WTC11 (cell line): Measurements from ENCODE around the gene CLCN4. TPM values are rescaled to one million over a fixed set of nuclear protein-coding genes. Genes with fewer than 3 reads are reported as not detected.

Source experiments
- ATAC-seq: fragments of 200-7000 bp; cut with Tn5 transposase; 2 replicates; pipeline ENCODE4 v1.10.0; 2021; ENCODE audit warnings: mild to moderate bottlenecking, moderate library complexity
- CTCF ChIA-PET: fragments of 300-600 bp; sonication (Branson Sonifier 250); formaldehyde crosslinking; loops from one replicate; lab custom pipeline; 2021; ENCODE audit warnings: antibody characterized with exemption; lab: Charles Lee
- POLR2A ChIA-PET: fragments of 350-600 bp; sonication (Branson Sonifier 250); formaldehyde crosslinking; loops from one replicate; lab custom pipeline; 2021; ENCODE audit warnings: antibody characterized with exemption; lab: Charles Lee
- DNase-seq: peaks from one replicate; pipeline ENCODE4 v3.0.0; 2021; ENCODE audit warnings: low spot score
- H3K27ac Mint-ChIP-seq: 2 replicates; pipeline ENCODE4 v1.8.0; 2021; ENCODE audit warnings: mixed read lengths
- H3K27me3 Mint-ChIP-seq: 2 replicates; pipeline ENCODE4 v1.8.0; 2021; ENCODE audit warnings: low read depth, mild to moderate bottlenecking, moderate library complexity, mixed read lengths
- H3K36me3 Mint-ChIP-seq: 2 replicates; pipeline ENCODE4 v1.8.0; 2021; ENCODE audit warnings: mixed read lengths
- H3K4me1 Mint-ChIP-seq: 2 replicates; pipeline ENCODE4 v1.8.0; 2022; ENCODE audit warnings: mixed read lengths
- H3K4me3 Mint-ChIP-seq: 2 replicates; pipeline ENCODE4 v1.8.0; 2021; ENCODE audit warnings: mild to moderate bottlenecking, moderate library complexity, mixed read lengths
- H3K9me3 Mint-ChIP-seq: 2 replicates; pipeline ENCODE4 v1.8.0; 2021; ENCODE audit warnings: mixed read lengths
- ATF1 ChIP-seq: sonication (generic); formaldehyde crosslinking; IDR thresholded peaks from 2 replicates; pipeline ENCODE4 v1.8.1; 2023; ENCODE audit warnings: mild to moderate bottlenecking, moderate library complexity, missing genetic modification reagents
- CBFB ChIP-seq: sonication (generic); formaldehyde crosslinking; IDR thresholded peaks from 2 replicates; pipeline ENCODE4 v1.8.1; 2022; ENCODE audit warnings: mild to moderate bottlenecking, low read depth, missing genetic modification reagents
- CREM ChIP-seq: sonication (generic); formaldehyde crosslinking; IDR thresholded peaks from 2 replicates; pipeline ENCODE4 v1.8.1; 2022; ENCODE audit warnings: mild to moderate bottlenecking, missing genetic modification reagents, moderate library complexity
- FOXK1 ChIP-seq: sonication (generic); formaldehyde crosslinking; IDR thresholded peaks from 2 replicates; pipeline ENCODE4 v1.8.0; 2022; ENCODE audit warnings: mild to moderate bottlenecking, moderate library complexity, missing genetic modification reagents
- FOXP1 ChIP-seq: sonication (generic); formaldehyde crosslinking; IDR thresholded peaks from 2 replicates; pipeline ENCODE4 v1.8.0; 2022; ENCODE audit warnings: missing genetic modification reagents, mild to moderate bottlenecking, moderate library complexity, borderline replicate concordance
- GTF2I ChIP-seq: fragments of 250-450 bp; sonication (Bioruptor Pico); conservative IDR thresholded peaks from 2 replicates; pipeline ENCODE4 v1.4.0; 2021; ENCODE audit warnings: mild to moderate bottlenecking
- JUN ChIP-seq: sonication (generic); formaldehyde crosslinking; IDR thresholded peaks from 2 replicates; pipeline ENCODE4 v1.8.0; 2023; ENCODE audit warnings: mild to moderate bottlenecking, missing genetic modification reagents
- KAT7 ChIP-seq: sonication (generic); formaldehyde crosslinking; IDR thresholded peaks from 2 replicates; pipeline ENCODE4 v1.8.1; 2023; ENCODE audit warnings: missing genetic modification reagents, mild to moderate bottlenecking, borderline replicate concordance
- NR1H2 ChIP-seq: sonication (generic); formaldehyde crosslinking; IDR thresholded peaks from 2 replicates; pipeline ENCODE4 v1.9.0; 2021; ENCODE audit warnings: mild to moderate bottlenecking, moderate library complexity, missing genetic modification reagents
- USF2 ChIP-seq: sonication (generic); formaldehyde crosslinking; IDR thresholded peaks from 2 replicates; pipeline ENCODE4 v1.8.1; 2023; ENCODE audit warnings: mild to moderate bottlenecking, missing genetic modification reagents, moderate library complexity
- ZBTB21 ChIP-seq: sonication (generic); formaldehyde crosslinking; IDR thresholded peaks from 2 replicates; pipeline ENCODE4 v1.8.1; 2023; ENCODE audit warnings: mild to moderate bottlenecking, missing genetic modification reagents, borderline replicate concordance
- ZMAT4 ChIP-seq: fragments of 250-450 bp; sonication (Bioruptor Pico); IDR thresholded peaks from 2 replicates; pipeline ENCODE4 v1.9.0; 2021; ENCODE audit warnings: mild to moderate bottlenecking
- ZNF121 ChIP-seq: sonication (generic); formaldehyde crosslinking; IDR thresholded peaks from 2 replicates; pipeline ENCODE4 v1.8.0; 2023; ENCODE audit warnings: missing genetic modification reagents
- ZNF219 ChIP-seq: sonication (generic); formaldehyde crosslinking; IDR thresholded peaks from 2 replicates; pipeline ENCODE4 v1.8.0; 2023; ENCODE audit warnings: missing genetic modification reagents, mild to moderate bottlenecking, borderline replicate concordance
- ZNF416 ChIP-seq: fragments of 250-450 bp; sonication (Bioruptor Pico); IDR thresholded peaks from 2 replicates; pipeline ENCODE4 v1.9.0; 2021; ENCODE audit warnings: mild to moderate bottlenecking, inconsistent platforms
- total RNA-seq: library from RNA; stranded (reverse); gene quantifications from 3 replicates; pipeline ENCODE4 v1.2.3, GENCODE V29; 2021
- TF ChIP-seq, protein P1 (sequence below): sonication (generic); formaldehyde crosslinking; IDR thresholded peaks from 2 replicates; pipeline ENCODE4 v1.8.0; 2022; ENCODE audit warnings: missing genetic modification reagents
- TF ChIP-seq, protein P2 (sequence below): fragments of 250-450 bp; sonication (Bioruptor Pico); IDR thresholded peaks from 2 replicates; pipeline ENCODE4 v1.9.0; 2021; ENCODE audit warnings: mild to moderate bottlenecking, borderline replicate concordance
- TF ChIP-seq, protein P3 (sequence below): sonication (generic); formaldehyde crosslinking; IDR thresholded peaks from 2 replicates; pipeline ENCODE4 v1.8.1; 2023; ENCODE audit warnings: mild to moderate bottlenecking, missing genetic modification reagents, borderline replicate concordance
- TF ChIP-seq, protein P4 (sequence below): sonication (generic); formaldehyde crosslinking; IDR thresholded peaks from 2 replicates; pipeline ENCODE4 v1.8.0; 2023; ENCODE audit warnings: missing genetic modification reagents
- TF ChIP-seq, protein P5 (sequence below): sonication (generic); formaldehyde crosslinking; IDR thresholded peaks from 2 replicates; pipeline ENCODE4 v1.8.0; 2023; ENCODE audit warnings: mild to moderate bottlenecking, missing genetic modification reagents

Gene CLCN4
- total RNA-seq, 1 experiment from 2014 or later = 8.9 TPM

DNA sequence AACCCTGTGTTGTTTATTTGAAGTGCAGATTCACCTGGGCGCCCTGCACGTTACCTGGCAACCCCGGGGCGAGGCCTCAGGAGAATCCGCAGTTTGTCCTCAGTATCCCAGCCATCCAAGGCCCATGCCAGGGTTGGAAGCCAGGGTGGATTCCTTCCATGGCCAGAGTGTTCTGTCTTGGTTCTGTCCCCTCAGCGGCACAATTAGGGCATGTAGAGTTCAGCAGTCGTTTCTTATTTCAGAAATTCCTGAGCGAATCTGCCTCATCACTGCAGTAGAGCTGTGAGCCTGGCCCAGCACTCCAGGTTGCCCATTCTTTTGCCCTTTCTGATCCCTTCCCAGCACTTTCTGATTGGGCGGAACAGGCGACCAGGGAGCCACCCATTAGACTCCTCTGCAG, 29.9 kb upstream of the CLCN4 start:
- peaks cover under 1% of the 10 kb centered on the region for H3K9me3 Mint-ChIP-seq
- H3K4me3 Mint-ChIP-seq = no peak overlapping the region
- ChIA-PET POLR2A (no interaction called here), CTCF (no interaction called here)
- peaks cover 52% of the 10 kb centered on the region for H3K36me3 Mint-ChIP-seq
- DNase-seq (no peak), ATAC-seq (no peak)
- H3K27ac Mint-ChIP-seq = no peak overlapping the region
- TF ChIP-seq CBFB (CRISPR knock-in tag) = no peak
- TF ChIP-seq USF2 (CRISPR knock-in tag) = no peak
- no peak for TF ChIP-seq ATF1
- TF ChIP-seq CREM (CRISPR knock-in tag) = no peak
- TF ChIP-seq, protein P1, sequence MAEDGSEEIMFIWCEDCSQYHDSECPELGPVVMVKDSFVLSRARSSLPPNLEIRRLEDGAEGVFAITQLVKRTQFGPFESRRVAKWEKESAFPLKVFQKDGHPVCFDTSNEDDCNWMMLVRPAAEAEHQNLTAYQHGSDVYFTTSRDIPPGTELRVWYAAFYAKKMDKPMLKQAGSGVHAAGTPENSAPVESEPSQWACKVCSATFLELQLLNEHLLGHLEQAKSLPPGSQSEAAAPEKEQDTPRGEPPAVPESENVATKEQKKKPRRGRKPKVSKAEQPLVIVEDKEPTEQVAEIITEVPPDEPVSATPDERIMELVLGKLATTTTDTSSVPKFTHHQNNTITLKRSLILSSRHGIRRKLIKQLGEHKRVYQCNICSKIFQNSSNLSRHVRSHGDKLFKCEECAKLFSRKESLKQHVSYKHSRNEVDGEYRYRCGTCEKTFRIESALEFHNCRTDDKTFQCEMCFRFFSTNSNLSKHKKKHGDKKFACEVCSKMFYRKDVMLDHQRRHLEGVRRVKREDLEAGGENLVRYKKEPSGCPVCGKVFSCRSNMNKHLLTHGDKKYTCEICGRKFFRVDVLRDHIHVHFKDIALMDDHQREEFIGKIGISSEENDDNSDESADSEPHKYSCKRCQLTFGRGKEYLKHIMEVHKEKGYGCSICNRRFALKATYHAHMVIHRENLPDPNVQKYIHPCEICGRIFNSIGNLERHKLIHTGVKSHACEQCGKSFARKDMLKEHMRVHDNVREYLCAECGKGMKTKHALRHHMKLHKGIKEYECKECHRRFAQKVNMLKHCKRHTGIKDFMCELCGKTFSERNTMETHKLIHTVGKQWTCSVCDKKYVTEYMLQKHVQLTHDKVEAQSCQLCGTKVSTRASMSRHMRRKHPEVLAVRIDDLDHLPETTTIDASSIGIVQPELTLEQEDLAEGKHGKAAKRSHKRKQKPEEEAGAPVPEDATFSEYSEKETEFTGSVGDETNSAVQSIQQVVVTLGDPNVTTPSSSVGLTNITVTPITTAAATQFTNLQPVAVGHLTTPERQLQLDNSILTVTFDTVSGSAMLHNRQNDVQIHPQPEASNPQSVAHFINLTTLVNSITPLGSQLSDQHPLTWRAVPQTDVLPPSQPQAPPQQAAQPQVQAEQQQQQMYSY (CRISPR knock-in tag) = no peak
- TF ChIP-seq ZNF416 (CRISPR knock-in tag) = no peak
- no peak for TF ChIP-seq KAT7
- TF ChIP-seq JUN (CRISPR knock-in tag) = no peak
- no peak for TF ChIP-seq FOXP1 (CRISPR knock-in tag)
- TF ChIP-seq ZNF121 (CRISPR knock-in tag) = no peak
- TF ChIP-seq, protein P2, sequence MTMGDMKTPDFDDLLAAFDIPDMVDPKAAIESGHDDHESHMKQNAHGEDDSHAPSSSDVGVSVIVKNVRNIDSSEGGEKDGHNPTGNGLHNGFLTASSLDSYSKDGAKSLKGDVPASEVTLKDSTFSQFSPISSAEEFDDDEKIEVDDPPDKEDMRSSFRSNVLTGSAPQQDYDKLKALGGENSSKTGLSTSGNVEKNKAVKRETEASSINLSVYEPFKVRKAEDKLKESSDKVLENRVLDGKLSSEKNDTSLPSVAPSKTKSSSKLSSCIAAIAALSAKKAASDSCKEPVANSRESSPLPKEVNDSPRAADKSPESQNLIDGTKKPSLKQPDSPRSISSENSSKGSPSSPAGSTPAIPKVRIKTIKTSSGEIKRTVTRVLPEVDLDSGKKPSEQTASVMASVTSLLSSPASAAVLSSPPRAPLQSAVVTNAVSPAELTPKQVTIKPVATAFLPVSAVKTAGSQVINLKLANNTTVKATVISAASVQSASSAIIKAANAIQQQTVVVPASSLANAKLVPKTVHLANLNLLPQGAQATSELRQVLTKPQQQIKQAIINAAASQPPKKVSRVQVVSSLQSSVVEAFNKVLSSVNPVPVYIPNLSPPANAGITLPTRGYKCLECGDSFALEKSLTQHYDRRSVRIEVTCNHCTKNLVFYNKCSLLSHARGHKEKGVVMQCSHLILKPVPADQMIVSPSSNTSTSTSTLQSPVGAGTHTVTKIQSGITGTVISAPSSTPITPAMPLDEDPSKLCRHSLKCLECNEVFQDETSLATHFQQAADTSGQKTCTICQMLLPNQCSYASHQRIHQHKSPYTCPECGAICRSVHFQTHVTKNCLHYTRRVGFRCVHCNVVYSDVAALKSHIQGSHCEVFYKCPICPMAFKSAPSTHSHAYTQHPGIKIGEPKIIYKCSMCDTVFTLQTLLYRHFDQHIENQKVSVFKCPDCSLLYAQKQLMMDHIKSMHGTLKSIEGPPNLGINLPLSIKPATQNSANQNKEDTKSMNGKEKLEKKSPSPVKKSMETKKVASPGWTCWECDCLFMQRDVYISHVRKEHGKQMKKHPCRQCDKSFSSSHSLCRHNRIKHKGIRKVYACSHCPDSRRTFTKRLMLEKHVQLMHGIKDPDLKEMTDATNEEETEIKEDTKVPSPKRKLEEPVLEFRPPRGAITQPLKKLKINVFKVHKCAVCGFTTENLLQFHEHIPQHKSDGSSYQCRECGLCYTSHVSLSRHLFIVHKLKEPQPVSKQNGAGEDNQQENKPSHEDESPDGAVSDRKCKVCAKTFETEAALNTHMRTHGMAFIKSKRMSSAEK (CRISPR knock-in tag) = no peak
- no peak for TF ChIP-seq FOXK1 (CRISPR knock-in tag)
- TF ChIP-seq, protein P3, sequence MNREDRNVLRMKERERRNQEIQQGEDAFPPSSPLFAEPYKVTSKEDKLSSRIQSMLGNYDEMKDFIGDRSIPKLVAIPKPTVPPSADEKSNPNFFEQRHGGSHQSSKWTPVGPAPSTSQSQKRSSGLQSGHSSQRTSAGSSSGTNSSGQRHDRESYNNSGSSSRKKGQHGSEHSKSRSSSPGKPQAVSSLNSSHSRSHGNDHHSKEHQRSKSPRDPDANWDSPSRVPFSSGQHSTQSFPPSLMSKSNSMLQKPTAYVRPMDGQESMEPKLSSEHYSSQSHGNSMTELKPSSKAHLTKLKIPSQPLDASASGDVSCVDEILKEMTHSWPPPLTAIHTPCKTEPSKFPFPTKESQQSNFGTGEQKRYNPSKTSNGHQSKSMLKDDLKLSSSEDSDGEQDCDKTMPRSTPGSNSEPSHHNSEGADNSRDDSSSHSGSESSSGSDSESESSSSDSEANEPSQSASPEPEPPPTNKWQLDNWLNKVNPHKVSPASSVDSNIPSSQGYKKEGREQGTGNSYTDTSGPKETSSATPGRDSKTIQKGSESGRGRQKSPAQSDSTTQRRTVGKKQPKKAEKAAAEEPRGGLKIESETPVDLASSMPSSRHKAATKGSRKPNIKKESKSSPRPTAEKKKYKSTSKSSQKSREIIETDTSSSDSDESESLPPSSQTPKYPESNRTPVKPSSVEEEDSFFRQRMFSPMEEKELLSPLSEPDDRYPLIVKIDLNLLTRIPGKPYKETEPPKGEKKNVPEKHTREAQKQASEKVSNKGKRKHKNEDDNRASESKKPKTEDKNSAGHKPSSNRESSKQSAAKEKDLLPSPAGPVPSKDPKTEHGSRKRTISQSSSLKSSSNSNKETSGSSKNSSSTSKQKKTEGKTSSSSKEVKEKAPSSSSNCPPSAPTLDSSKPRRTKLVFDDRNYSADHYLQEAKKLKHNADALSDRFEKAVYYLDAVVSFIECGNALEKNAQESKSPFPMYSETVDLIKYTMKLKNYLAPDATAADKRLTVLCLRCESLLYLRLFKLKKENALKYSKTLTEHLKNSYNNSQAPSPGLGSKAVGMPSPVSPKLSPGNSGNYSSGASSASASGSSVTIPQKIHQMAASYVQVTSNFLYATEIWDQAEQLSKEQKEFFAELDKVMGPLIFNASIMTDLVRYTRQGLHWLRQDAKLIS = no peak
- TF ChIP-seq ZNF219 (CRISPR knock-in tag) = no peak
- no peak for TF ChIP-seq NR1H2 (CRISPR knock-in tag)
- TF ChIP-seq ZBTB21 (CRISPR knock-in tag) = no peak
- TF ChIP-seq, protein P4, sequence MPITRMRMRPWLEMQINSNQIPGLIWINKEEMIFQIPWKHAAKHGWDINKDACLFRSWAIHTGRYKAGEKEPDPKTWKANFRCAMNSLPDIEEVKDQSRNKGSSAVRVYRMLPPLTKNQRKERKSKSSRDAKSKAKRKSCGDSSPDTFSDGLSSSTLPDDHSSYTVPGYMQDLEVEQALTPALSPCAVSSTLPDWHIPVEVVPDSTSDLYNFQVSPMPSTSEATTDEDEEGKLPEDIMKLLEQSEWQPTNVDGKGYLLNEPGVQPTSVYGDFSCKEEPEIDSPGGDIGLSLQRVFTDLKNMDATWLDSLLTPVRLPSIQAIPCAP (CRISPR knock-in tag) = no peak
- no peak for TF ChIP-seq GTF2I (CRISPR knock-in tag)
- TF ChIP-seq ZMAT4 (CRISPR knock-in tag) = no peak
- TF ChIP-seq, protein P5, sequence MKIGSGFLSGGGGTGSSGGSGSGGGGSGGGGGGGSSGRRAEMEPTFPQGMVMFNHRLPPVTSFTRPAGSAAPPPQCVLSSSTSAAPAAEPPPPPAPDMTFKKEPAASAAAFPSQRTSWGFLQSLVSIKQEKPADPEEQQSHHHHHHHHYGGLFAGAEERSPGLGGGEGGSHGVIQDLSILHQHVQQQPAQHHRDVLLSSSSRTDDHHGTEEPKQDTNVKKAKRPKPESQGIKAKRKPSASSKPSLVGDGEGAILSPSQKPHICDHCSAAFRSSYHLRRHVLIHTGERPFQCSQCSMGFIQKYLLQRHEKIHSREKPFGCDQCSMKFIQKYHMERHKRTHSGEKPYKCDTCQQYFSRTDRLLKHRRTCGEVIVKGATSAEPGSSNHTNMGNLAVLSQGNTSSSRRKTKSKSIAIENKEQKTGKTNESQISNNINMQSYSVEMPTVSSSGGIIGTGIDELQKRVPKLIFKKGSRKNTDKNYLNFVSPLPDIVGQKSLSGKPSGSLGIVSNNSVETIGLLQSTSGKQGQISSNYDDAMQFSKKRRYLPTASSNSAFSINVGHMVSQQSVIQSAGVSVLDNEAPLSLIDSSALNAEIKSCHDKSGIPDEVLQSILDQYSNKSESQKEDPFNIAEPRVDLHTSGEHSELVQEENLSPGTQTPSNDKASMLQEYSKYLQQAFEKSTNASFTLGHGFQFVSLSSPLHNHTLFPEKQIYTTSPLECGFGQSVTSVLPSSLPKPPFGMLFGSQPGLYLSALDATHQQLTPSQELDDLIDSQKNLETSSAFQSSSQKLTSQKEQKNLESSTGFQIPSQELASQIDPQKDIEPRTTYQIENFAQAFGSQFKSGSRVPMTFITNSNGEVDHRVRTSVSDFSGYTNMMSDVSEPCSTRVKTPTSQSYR (CRISPR knock-in tag) = no peak
- no peaks in the 10 kb centered on the region for H3K27me3 Mint-ChIP-seq
- H3K4me1 Mint-ChIP-seq = peaks cover 11% of the 10 kb centered on the region
